ENCODE data around the gene MIOS.

GRCh38 chr7:7618410-7618809 lies 51.7 kb downstream of the MIOS start:
- no peak for TF ChIP-seq SUZ12 (IDR thresholded peaks at IDR 0.05; ENCODE audit: extremely low read depth, insufficient read depth, insufficient read length)
- TF ChIP-seq YY1 (IDR thresholded peaks at IDR 0.05; ENCODE audit: insufficient read depth, insufficient read length) = no peak
- TF ChIP-seq ZNF274 (IDR thresholded peaks at IDR 0.05; ENCODE audit: low read depth, low read length) = no peak

All from NT2/D1 (cell line).